ENCODE results near the gene NUFIP1.

GRCh38 chr13:45004096-45004495 is 14.8 kb upstream of the NUFIP1 start:
- no peak for TF ChIP-seq NFIC (IDR thresholded peaks at IDR 0.05)
- TF ChIP-seq REST (IDR thresholded peaks at IDR 0.05; ENCODE audit: low read depth), result no peak
- TF ChIP-seq ZBTB7A (IDR thresholded peaks at IDR 0.05; ENCODE audit: low read depth), result no peak
- no peak for TF ChIP-seq YY1 (IDR thresholded peaks at IDR 0.05; ENCODE audit: low read depth)
- no peak for TF ChIP-seq TCF12 (IDR thresholded peaks at IDR 0.05; ENCODE audit: low read depth)
- TF ChIP-seq MAX (IDR thresholded peaks at IDR 0.05), result no peak
- TF ChIP-seq USF1 (IDR thresholded peaks at IDR 0.05), result no peak
- no peak for TF ChIP-seq RAD21 (IDR thresholded peaks at IDR 0.05; ENCODE audit: low read depth)
- no peak for TF ChIP-seq CREB1 (IDR thresholded peaks at IDR 0.05; ENCODE audit: low read depth)
- TF ChIP-seq TAF1 (IDR thresholded peaks at IDR 0.05; ENCODE audit: low read depth), result no peak
- no peak for TF ChIP-seq EP300 (IDR thresholded peaks at IDR 0.05; ENCODE audit: borderline replicate concordance)
- no peak for TF ChIP-seq FOXM1 (IDR thresholded peaks at IDR 0.05; ENCODE audit: borderline replicate concordance, low read depth)
- no peak for TF ChIP-seq CEBPB (IDR thresholded peaks at IDR 0.05)
